SK-N-SH treated with all-trans-retinoic acid at 6 μM for 48 hours (cell line): ENCODE data around the gene SNAPC4.

Experiments used
- ATAC-seq: fragments of 200-7000 bp; cut with Tn5 transposase; 3 replicates; pipeline ENCODE4 v1.9.1; 2020; ENCODE audit warnings: mild to moderate bottlenecking, moderate library complexity
- ARNTL ChIP-seq: fragments of 450-650 bp; formaldehyde crosslinking; IDR thresholded peaks from 2 replicates; pipeline ENCODE4 v1.5.0; 2020; ENCODE audit warnings: low read depth, mild to moderate bottlenecking, moderate library complexity, borderline replicate concordance
- BACH2 ChIP-seq: fragments of 250-450 bp; sonication (Bioruptor Pico); IDR thresholded peaks from 2 replicates; pipeline ENCODE4 v1.9.0; 2021; ENCODE audit warnings: mild to moderate bottlenecking, borderline replicate concordance
- CSDC2 ChIP-seq: fragments of 250-450 bp; sonication (Bioruptor Pico); IDR thresholded peaks from 2 replicates; pipeline ENCODE4 v1.5.0; 2020; ENCODE audit warnings: mild to moderate bottlenecking, moderate library complexity
- CSRNP3 ChIP-seq: fragments of 250-450 bp; sonication (Bioruptor Pico); IDR thresholded peaks from 2 replicates; pipeline ENCODE4 v1.5.1; 2021; ENCODE audit warnings: mild to moderate bottlenecking, moderate library complexity
- ESRRG ChIP-seq: fragments of 250-450 bp; sonication (Bioruptor Pico); IDR thresholded peaks from 2 replicates; pipeline ENCODE4 v1.6.1; 2021; ENCODE audit warnings: mild to moderate bottlenecking
- GLIS3 ChIP-seq: fragments of 250-450 bp; sonication (Bioruptor Pico); IDR thresholded peaks from 2 replicates; pipeline ENCODE4 v1.5.0; 2020; ENCODE audit warnings: mild to moderate bottlenecking, moderate library complexity
- ISL1 ChIP-seq: fragments of 250-450 bp; sonication (Bioruptor Pico); IDR thresholded peaks from 2 replicates; pipeline ENCODE4 v2.1.2; 2022; ENCODE audit warnings: mild to moderate bottlenecking, moderate library complexity
- OSR1 ChIP-seq: fragments of 250-450 bp; sonication (Bioruptor Pico); IDR thresholded peaks from 2 replicates; pipeline ENCODE4 v1.8.0; 2022; ENCODE audit warnings: moderate library complexity, mild to moderate bottlenecking, inconsistent platforms
- PATZ1 ChIP-seq: fragments of 250-450 bp; sonication (Bioruptor Pico); IDR thresholded peaks from 2 replicates; pipeline ENCODE4 v1.8.0; 2020; ENCODE audit warnings: mild to moderate bottlenecking, moderate library complexity, borderline replicate concordance
- PPARA ChIP-seq: fragments of 250-450 bp; sonication (Bioruptor Pico); IDR thresholded peaks from 2 replicates; pipeline ENCODE4 v1.5.0; 2020; ENCODE audit warnings: mild to moderate bottlenecking, borderline replicate concordance
- SNAI2 ChIP-seq: fragments of 250-450 bp; sonication (Bioruptor Pico); IDR thresholded peaks from 2 replicates; pipeline ENCODE4 v1.5.0; 2020; ENCODE audit warnings: mild to moderate bottlenecking, moderate library complexity
- TCF4 ChIP-seq: fragments of 250-450 bp; sonication (Bioruptor Pico); IDR thresholded peaks from 2 replicates; pipeline ENCODE4 v1.8.0; 2021; ENCODE audit warnings: mild to moderate bottlenecking, moderate library complexity, borderline replicate concordance
- TSHZ2 ChIP-seq: fragments of 250-450 bp; sonication (Bioruptor Pico); IDR thresholded peaks from 2 replicates; pipeline ENCODE4 v1.5.0; 2020; ENCODE audit warnings: mild to moderate bottlenecking, moderate library complexity
- ZC3H10 ChIP-seq: fragments of 250-450 bp; sonication (Bioruptor Pico); IDR thresholded peaks from 2 replicates; pipeline ENCODE4 v1.5.1; 2021; ENCODE audit warnings: mild to moderate bottlenecking, moderate library complexity
- ZFP3 ChIP-seq: fragments of 250-450 bp; sonication (Bioruptor Pico); IDR thresholded peaks from 2 replicates; pipeline ENCODE4 v1.5.0; 2020; ENCODE audit warnings: mild to moderate bottlenecking, moderate library complexity
- ZFP30 ChIP-seq: fragments of 450-650 bp; formaldehyde crosslinking; IDR thresholded peaks from 2 replicates; pipeline ENCODE4 v1.5.0; 2022; ENCODE audit warnings: mild to moderate bottlenecking, moderate library complexity
- ZNF565 ChIP-seq: fragments of 450-650 bp; formaldehyde crosslinking; conservative IDR thresholded peaks from 2 replicates; pipeline ENCODE4 v1.5.0; 2020; ENCODE audit warnings: low read depth, mild to moderate bottlenecking, moderate library complexity
- ZNF70 ChIP-seq: fragments of 450-650 bp; formaldehyde crosslinking; IDR thresholded peaks from 2 replicates; pipeline ENCODE4 v1.5.0; 2020; ENCODE audit warnings: mild to moderate bottlenecking, moderate library complexity
- ZNF8 ChIP-seq: fragments of 450-650 bp; formaldehyde crosslinking; IDR thresholded peaks from 2 replicates; pipeline ENCODE4 v1.5.0; 2020; ENCODE audit warnings: mild to moderate bottlenecking, moderate library complexity

SNAPC4 gene

GRCh38 chr9:136445799-136446198 is 45.8 kb upstream of the SNAPC4 start:
- no peak for TF ChIP-seq CSRNP3 (CRISPR knock-in tag)
- no peak for TF ChIP-seq ZC3H10 (CRISPR knock-in tag)
- TF ChIP-seq ZNF70 (CRISPR knock-in tag) = no peak
- no peak for TF ChIP-seq ZNF8 (CRISPR knock-in tag)
- no peak for TF ChIP-seq SNAI2 (CRISPR knock-in tag)
- no peak for TF ChIP-seq ISL1 (CRISPR knock-in tag)

GRCh38 chr9:136444102-136444501 is 44.1 kb upstream of the SNAPC4 start:
- TF ChIP-seq TCF4 (CRISPR knock-in tag) (no peak), SNAI2 (CRISPR knock-in tag) (no peak), OSR1 (CRISPR knock-in tag) (no peak)
- TF ChIP-seq, all 23 proteins: peak for 0
- no peak for ATAC-seq

More at GRCh38 chr9:136445799-136446198, 45.8 kb upstream of the SNAPC4 start:
- no peak for ATAC-seq

GRCh38 chr9:136443687-136444086 is 43.7 kb upstream of the SNAPC4 start:
- no peak for ATAC-seq
- TF ChIP-seq ZNF8 (CRISPR knock-in tag) = no peak
- TF ChIP-seq ZNF565 (CRISPR knock-in tag) = no peak
- no peak for TF ChIP-seq CSRNP3 (CRISPR knock-in tag)
- no peak for TF ChIP-seq TSHZ2 (CRISPR knock-in tag)
- no peak for TF ChIP-seq ISL1 (CRISPR knock-in tag)
- TF ChIP-seq PATZ1 (CRISPR knock-in tag) = no peak
- TF ChIP-seq CSDC2 (CRISPR knock-in tag) = no peak
- TF ChIP-seq ESRRG (CRISPR knock-in tag) = no peak
- no peak for TF ChIP-seq ZFP30 (CRISPR knock-in tag)
- no peak for TF ChIP-seq ZFP3 (CRISPR knock-in tag)
- TF ChIP-seq TCF4 (CRISPR knock-in tag) = no peak
- no peak for TF ChIP-seq PPARA (CRISPR knock-in tag)
- TF ChIP-seq SNAI2 (CRISPR knock-in tag) = no peak
- TF ChIP-seq ARNTL = no peak
- TF ChIP-seq BACH2 = no peak

GRCh38 chr9:136443087-136443486 is 43.1 kb upstream of the SNAPC4 start:
- TF ChIP-seq ISL1 (CRISPR knock-in tag) (no peak), GLIS3 (CRISPR knock-in tag) (no peak), CSRNP3 (CRISPR knock-in tag) (no peak), ARNTL (no peak)
- ATAC-seq = no peak
